AG04450 (cell line): Measurements from ENCODE around the gene CSGALNACT2. TPM values are rescaled to one million over a fixed set of nuclear protein-coding genes. Genes with fewer than 3 reads are reported as not detected.

Experiments
- CTCF ChIA-PET: fragments of 300-600, 350-600 bp; formaldehyde crosslinking; extraction: SDS; loops from one replicate; lab custom pipeline; 2022; ENCODE audit warnings: antibody characterized with exemption, inconsistent platforms; lab: Charles Lee
- POLR2A ChIA-PET: fragments of 350-600 bp; formaldehyde crosslinking; extraction: SDS; loops from one replicate; lab custom pipeline; 2021; ENCODE audit warnings: antibody characterized with exemption, inconsistent platforms; lab: Yijun Ruan, JAX
- DNase-seq: peaks from one replicate; pipeline ENCODE4 v3.0.0-alpha.2; 2011; ENCODE audit warnings: low read depth, low spot score
- H3K27ac ChIP-seq: one replicate; pipeline ENCODE4 v1.5.1; 2012; ENCODE audit warnings: low read depth, low read length, control low read depth
- H3K27me3 ChIP-seq: one replicate; pipeline ENCODE4 v1.6.0; 2012; ENCODE audit warnings: low read length; ENCODE audit not compliant: control insufficient read depth, insufficient read depth
- H3K4me3 ChIP-seq: 2 replicates; pipeline ENCODE4 v1.5.1; 2011; ENCODE audit warnings: mild to moderate bottlenecking, low read depth, low read length, control low read depth
- H3K9me3 ChIP-seq: 2 replicates; pipeline ENCODE4 v1.5.1; 2012; ENCODE audit warnings: low read length; ENCODE audit not compliant: control insufficient read depth, insufficient read depth
- polyA plus RNA-seq: library from polyadenylated mRNA; depleted of rRNA; stranded (reverse); fragments of >200 nt; gene quantifications from 2 replicates; pipeline ENCODE4 v1.2.3, GENCODE V29; 2011
- TF ChIP-seq, protein P1 (sequence below): IDR thresholded peaks from 2 replicates; pipeline ENCODE4 v1.5.1; 2011; ENCODE audit warnings: low read depth, low read length, control low read depth, inconsistent platforms

The CSGALNACT2 gene
- polyA plus RNA-seq, 1 experiment, result 23.0 TPM

DNA sequence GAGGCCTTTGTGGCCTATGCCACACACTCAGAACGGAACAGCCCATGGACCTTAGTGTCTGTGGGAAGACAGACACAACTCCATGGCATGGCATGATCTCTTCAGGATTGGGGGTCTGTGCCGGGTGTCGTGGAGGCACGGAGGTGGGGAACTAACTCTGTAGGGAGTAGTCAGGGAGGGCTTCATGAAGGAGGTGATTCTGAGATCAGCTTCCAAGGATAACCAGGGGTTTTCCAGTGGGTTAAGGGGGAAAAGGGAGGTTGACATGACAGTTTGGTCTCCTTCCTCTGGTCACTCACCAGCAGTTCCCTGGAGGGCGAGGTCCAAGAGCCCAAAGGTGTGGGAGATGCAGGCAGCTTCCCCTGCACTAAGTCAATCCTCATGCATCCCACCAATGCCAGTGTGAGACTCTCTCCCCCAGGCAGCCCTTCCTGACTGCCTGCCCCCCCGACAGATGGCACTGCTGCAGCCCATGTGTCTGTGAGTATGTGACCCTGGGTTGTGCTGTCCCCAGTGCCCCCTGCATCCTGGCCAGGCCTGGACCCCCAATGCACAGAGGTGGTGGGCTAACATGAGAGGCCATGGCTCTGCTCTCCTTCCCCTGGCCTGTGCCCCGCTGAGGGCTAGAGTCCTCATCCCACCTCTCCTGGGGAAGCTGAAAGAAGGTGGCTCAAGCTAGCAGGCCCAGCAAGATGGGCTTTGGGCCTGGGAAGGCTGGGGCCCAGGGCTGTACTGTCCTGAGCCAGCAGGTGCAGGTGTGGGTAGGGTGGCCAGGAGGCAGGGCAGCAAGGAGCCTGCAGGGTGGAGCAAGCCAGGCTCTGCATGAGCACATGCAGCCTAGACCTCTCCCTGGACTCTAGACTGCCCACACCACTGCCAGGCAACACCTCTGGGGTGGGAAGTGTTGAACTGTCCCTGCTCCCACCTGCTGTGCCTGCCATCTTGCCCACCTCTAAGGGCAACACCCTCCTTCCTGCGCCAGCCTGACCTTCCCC, 88.9 kb downstream of the CSGALNACT2 start:
- Histone ChIP-seq H3K9me3 (no peaks in the 10 kb centered on the region; the same call in 1 of the 2 replicates), H3K27ac (no peak overlapping the region), H3K4me3 (no peak overlapping the region), H3K27me3 (peaks cover 41% of the 10 kb centered on the region)
- CTCF ChIA-PET, result interaction anchor here (0.7 kb wide), 1 partner anchor 152 kb away, joined by 3 read pairs; no protein-coding TSS in a partner anchor
- POLR2A ChIA-PET, result no interaction called here
- TF ChIP-seq, protein P1, sequence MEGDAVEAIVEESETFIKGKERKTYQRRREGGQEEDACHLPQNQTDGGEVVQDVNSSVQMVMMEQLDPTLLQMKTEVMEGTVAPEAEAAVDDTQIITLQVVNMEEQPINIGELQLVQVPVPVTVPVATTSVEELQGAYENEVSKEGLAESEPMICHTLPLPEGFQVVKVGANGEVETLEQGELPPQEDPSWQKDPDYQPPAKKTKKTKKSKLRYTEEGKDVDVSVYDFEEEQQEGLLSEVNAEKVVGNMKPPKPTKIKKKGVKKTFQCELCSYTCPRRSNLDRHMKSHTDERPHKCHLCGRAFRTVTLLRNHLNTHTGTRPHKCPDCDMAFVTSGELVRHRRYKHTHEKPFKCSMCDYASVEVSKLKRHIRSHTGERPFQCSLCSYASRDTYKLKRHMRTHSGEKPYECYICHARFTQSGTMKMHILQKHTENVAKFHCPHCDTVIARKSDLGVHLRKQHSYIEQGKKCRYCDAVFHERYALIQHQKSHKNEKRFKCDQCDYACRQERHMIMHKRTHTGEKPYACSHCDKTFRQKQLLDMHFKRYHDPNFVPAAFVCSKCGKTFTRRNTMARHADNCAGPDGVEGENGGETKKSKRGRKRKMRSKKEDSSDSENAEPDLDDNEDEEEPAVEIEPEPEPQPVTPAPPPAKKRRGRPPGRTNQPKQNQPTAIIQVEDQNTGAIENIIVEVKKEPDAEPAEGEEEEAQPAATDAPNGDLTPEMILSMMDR, result no peak
- DNase-seq, result no peak

DNA sequence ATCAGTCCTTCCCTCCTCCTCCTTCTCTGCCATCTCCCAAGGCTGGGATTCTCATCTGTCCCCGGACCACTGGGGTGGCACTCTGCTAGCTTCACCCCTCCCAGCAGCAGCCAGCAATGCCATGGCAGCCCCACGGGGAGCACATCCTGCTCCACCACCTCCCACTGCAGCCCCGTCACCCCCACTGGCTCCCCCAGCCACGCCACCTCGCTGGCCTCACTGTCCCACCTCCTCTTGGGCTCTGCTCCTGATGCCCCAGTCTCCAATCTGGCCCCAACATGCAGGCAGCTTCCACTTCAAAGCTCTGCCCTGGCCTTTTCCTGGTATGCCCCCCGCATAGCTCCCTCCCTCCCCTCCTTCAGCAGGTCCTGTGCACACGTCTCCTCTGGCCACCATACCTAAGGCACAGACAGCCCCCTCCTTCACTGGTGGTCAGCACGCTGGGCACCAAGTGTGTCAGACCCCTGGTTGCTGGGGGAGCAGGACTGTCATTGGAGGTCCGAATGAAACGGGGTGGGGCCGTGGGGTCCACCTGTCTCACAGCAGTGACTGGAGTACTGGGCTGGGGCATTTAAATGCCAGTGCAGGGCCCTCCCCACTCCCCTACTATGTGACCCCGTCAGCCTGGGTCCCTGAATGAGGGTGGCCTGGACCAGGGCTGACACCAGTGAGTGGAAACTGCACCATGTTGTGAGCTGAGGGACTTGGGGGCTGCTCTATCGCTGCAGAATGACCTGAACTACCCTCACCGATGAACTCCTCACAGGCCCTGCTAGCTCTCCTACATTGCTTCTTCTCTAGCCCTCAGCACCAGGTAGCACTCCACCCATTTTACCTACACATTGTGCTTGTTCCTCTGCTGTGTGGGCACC, 89.9 kb downstream of the CSGALNACT2 start:
- CTCF ChIA-PET, result no interaction called here
- H3K27me3 ChIP-seq, result peaks cover 35% of the 10 kb centered on the region
- H3K27ac ChIP-seq, result no peak overlapping the region
- no peaks in the 10 kb centered on the region; the same call in 1 of the 2 replicates for H3K9me3 ChIP-seq
- DNase-seq, result no peak
- H3K4me3 ChIP-seq, result no peak overlapping the region
- POLR2A ChIA-PET, result interaction anchor here (0.6 kb wide), 1 partner anchor 68 kb away, joined by 3 read pairs; no protein-coding TSS in a partner anchor
- TF ChIP-seq, protein P1, result no peak

DNA sequence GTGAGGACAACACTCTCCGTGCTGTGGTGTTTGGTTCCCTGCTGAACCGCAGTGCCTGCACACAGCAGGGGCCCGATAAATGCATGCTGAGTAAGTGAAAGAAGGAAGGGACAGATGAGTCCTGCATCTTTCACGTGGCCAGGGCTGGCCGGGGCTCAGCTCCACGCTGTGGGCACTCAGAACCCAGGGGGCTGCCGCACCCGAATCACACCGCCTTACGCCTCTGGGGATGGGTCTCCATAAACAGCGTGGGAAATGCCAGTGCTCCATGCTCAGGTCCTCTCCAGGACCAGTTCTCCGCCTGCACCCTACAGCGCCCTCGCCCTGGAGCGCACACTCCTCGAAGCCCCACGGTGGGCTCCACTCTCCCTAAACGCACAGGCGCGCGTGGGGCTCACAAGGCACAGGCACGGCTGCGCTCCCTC, 90.5 kb downstream of the CSGALNACT2 start:
- no peaks in the 10 kb centered on the region; the same call in 1 of the 2 replicates for H3K9me3 ChIP-seq

DNA sequence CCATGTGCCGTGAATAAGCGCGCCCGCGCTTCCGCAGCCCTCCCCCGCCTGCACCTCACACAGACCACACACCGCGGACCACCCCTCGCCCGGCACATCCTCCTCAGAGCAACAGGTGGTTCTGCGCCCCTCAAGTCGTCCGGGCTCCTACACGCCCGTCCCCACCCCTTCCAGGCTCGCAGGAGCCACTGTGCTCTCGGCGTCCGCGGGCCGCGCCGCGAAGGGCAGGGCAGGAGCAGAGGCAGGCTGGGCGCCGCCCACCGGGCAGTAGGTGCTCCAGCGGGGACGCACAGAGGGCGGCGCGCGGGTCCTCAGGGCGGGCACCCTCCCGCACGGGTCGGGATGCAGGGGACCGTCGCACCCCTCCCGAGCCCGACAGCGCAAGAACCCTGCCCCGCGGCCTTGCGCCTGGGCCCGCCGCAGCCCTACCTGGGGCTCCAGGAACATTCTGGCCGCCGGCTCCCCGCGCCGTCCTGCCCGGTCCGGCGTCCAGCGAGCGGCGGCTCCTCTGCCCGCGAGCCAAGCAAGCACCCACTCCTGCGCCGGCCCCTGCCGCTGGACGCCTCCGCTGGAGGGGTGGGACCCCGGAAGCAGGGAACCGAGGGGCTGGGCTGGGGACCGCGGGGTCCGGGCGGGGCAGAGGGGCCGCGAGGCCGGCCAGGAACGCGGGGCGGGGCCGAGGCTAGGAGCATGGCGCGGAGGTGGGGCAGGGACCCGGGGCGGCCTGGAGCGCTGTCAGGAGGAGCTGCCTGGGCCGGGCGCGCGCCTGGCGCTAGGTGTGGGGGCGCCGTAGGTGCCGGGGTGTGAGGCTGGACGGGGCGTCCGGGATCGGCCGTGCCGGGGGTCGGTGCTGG, 91.2 kb downstream of the CSGALNACT2 start:
- DNase-seq, result no peak
- no peaks in the 10 kb centered on the region; the same call in 1 of the 2 replicates for H3K9me3 ChIP-seq
- no peak overlapping the region for H3K4me3 ChIP-seq
- no peak overlapping the region for H3K27ac ChIP-seq
- CTCF ChIA-PET, result no interaction called here
- peaks cover 34% of the 10 kb centered on the region for H3K27me3 ChIP-seq
- POLR2A ChIA-PET, result no interaction called here
- TF ChIP-seq, protein P1, result no peak

More for the DNA sequence above, 90.5 kb downstream of the CSGALNACT2 start:
- no peak overlapping the region for H3K4me3 ChIP-seq
- ChIA-PET CTCF (no interaction called here), POLR2A (interaction anchor here (0.6 kb wide), 1 partner anchor 67 kb away, joined by 3 read pairs; no protein-coding TSS in a partner anchor)
- TF ChIP-seq, protein P1, result no peak
- H3K27me3 ChIP-seq, result peaks cover 35% of the 10 kb centered on the region
- DNase-seq, result no peak
- H3K27ac ChIP-seq, result no peak overlapping the region
